Activated effector memory CD4-positive, alpha-beta T cell treated with Interleukin-2 at 50 U/mL for 16 hours (primary cell): ENCODE measurements around the gene CNPY1.

Experiments
- DNase-seq: peaks from one replicate; pipeline ENCODE4 v3.0.0-alpha.2; 2020

Gene CNPY1

GRCh38 chr7:155558351-155558750 lies 12.0 kb upstream of the CNPY1 start:
- DNase-seq = no peak

GRCh38 chr7:155557778-155558177 lies 11.4 kb upstream of the CNPY1 start:
- no peak for DNase-seq

- DNase-seq = no peak
These were observed 10.4 kb upstream of the CNPY1 start for GRCh38 chr7:155556763-155557162.

- no peak for DNase-seq
These were observed 8.8 kb upstream of the CNPY1 start for GRCh38 chr7:155555116-155555695.

GRCh38 chr7:155553871-155554270 lies 7.5 kb upstream of the CNPY1 start:
- DNase-seq = no peak

GRCh38 chr7:155551785-155552611 lies 5.6 kb upstream of the CNPY1 start:
- DNase-seq = no peak

- DNase-seq = no peak
These were observed 4.6 kb upstream of the CNPY1 start for GRCh38 chr7:155550916-155551315.

- DNase-seq = no peak
These were observed 2.9 kb upstream of the CNPY1 start for GRCh38 chr7:155549226-155549625.

- DNase-seq = no peak
These were observed 917 bp upstream of the CNPY1 start for GRCh38 chr7:155547161-155547791.

- DNase-seq = no peak
These were observed 1.0 kb downstream of the CNPY1 start for GRCh38 chr7:155545348-155545747.

- no peak for DNase-seq
These were observed 1.9 kb downstream of the CNPY1 start for GRCh38 chr7:155544485-155544884.

GRCh38 chr7:155543926-155544325 lies 2.4 kb downstream of the CNPY1 start:
- DNase-seq = no peak

GRCh38 chr7:155543011-155543876 lies 3.1 kb downstream of the CNPY1 start:
- DNase-seq = no peak

GRCh38 chr7:155541986-155542675 lies 4.2 kb downstream of the CNPY1 start:
- DNase-seq = no peak

- no peak for DNase-seq
These were observed 5.8 kb downstream of the CNPY1 start for GRCh38 chr7:155540553-155540952.

GRCh38 chr7:155538293-155538692 lies 8.1 kb downstream of the CNPY1 start:
- no peak for DNase-seq

- DNase-seq = no peak
These were observed 9.9 kb downstream of the CNPY1 start for GRCh38 chr7:155536451-155536850.

- no peak for DNase-seq
These were observed 11.7 kb downstream of the CNPY1 start for GRCh38 chr7:155534691-155535090.

GRCh38 chr7:155533827-155534690 lies 12.3 kb downstream of the CNPY1 start:
- DNase-seq = no peak

GRCh38 chr7:155533120-155533826 lies 13.1 kb downstream of the CNPY1 start:
- no peak for DNase-seq

GRCh38 chr7:155532792-155533119 lies 13.6 kb downstream of the CNPY1 start:
- DNase-seq = no peak
